PC-3 (cell line): Measurements from ENCODE around the gene RERE. TPM values are rescaled to one million over a fixed set of nuclear protein-coding genes. Genes with fewer than 3 reads are reported as not detected.

Experiments used
- ATAC-seq: fragments of 200-7000 bp; cut with Tn5 transposase; 2 replicates; pipeline ENCODE4 v1.9.1; 2020; ENCODE audit warnings: mild to moderate bottlenecking, moderate library complexity
- BruUV-seq: library from RNA; stranded (reverse); fragments of 400-500 nt; replicated peaks from 2 replicates; lab custom pipeline; 2021; lab: Mats Ljungman, UMichigan
- CTCF ChIA-PET: fragments of 300-600 bp; sonication (Branson Sonifier 250); formaldehyde crosslinking; loops from one replicate; lab custom pipeline; 2022; ENCODE audit warnings: antibody characterized with exemption; lab: Charles Lee
- POLR2A ChIA-PET: fragments of 300-600 bp; sonication (Branson Sonifier 250); formaldehyde crosslinking; loops from one replicate; lab custom pipeline; 2022; ENCODE audit warnings: antibody characterized with exemption; ENCODE audit not compliant: unreplicated experiment; lab: Charles Lee
- DNase-seq: peaks from one replicate; pipeline ENCODE4 v3.0.0-alpha.2; 2015
- H2AFZ ChIP-seq: fragments of 300-600 bp; sonication (generic); 2 replicates; pipeline ENCODE4 v1.6.0; 2016; ENCODE audit warnings: antibody characterized with exemption, low read length
- H3F3A ChIP-seq: fragments of 300-600 bp; sonication (generic); one replicate; pipeline ENCODE4 v1.6.0; 2017; ENCODE audit warnings: antibody characterized with exemption, low read length, control low read depth, mild to moderate bottlenecking; ENCODE audit not compliant: unreplicated experiment
- H3K27ac ChIP-seq: fragments of 300-600 bp; sonication (generic); 2 replicates; pipeline ENCODE4 v1.5.1; 2016; ENCODE audit warnings: mild to moderate bottlenecking, low read length
- H3K27me3 ChIP-seq: fragments of 300-600 bp; sonication (generic); 2 replicates; pipeline ENCODE4 v1.6.1; 2016; ENCODE audit warnings: low read length, mixed read lengths
- H3K36me3 ChIP-seq: fragments of 300-600 bp; sonication (generic); 2 replicates; pipeline ENCODE4 v1.6.1; 2016; ENCODE audit warnings: low read depth, mixed run types, low read length, mixed read lengths
- H3K4me1 ChIP-seq: fragments of 300-600 bp; sonication (generic); 2 replicates; pipeline ENCODE4 v1.5.1; 2016; ENCODE audit warnings: low read length; ENCODE audit not compliant: insufficient read depth
- H3K4me2 ChIP-seq: fragments of 300-600 bp; sonication (generic); 2 replicates; pipeline ENCODE4 v1.6.0; 2016; ENCODE audit warnings: low read length
- H3K4me3 ChIP-seq: fragments of 300-600 bp; sonication (generic); 2 replicates; pipeline ENCODE4 v1.5.1; 2016; ENCODE audit warnings: mild to moderate bottlenecking, low read length, mixed read lengths
- H3K79me2 ChIP-seq: fragments of 300-600 bp; sonication (generic); 2 replicates; pipeline ENCODE4 v1.6.1; 2017; ENCODE audit warnings: low read length, mixed read lengths
- H3K9ac ChIP-seq: fragments of 300-600 bp; sonication (generic); 2 replicates; pipeline ENCODE4 v1.6.0; 2016; ENCODE audit warnings: mild to moderate bottlenecking, low read length
- H3K9me2 ChIP-seq: fragments of 300-600 bp; sonication (generic); replicated peaks from 2 replicates; pipeline ENCODE4 v1.6.1; 2016; ENCODE audit warnings: mixed run types, low read length, mixed read lengths
- H3K9me3 ChIP-seq: fragments of 300-600 bp; sonication (generic); 2 replicates; pipeline ENCODE4 v1.6.1; 2016; ENCODE audit warnings: low read length, mixed read lengths
- H4K20me1 ChIP-seq: fragments of 300-600 bp; sonication (generic); 2 replicates; pipeline ENCODE4 v1.6.1; 2016; ENCODE audit warnings: low read length, mixed read lengths
- CTCF ChIP-seq: fragments of 300-600 bp; sonication (generic); conservative IDR thresholded peaks from 2 replicates; pipeline ENCODE4 v1.5.1; 2017; ENCODE audit warnings: antibody characterized with exemption, low read depth, mild to moderate bottlenecking, low read length
- EZH2 ChIP-seq: fragments of 300-600 bp; sonication (generic); IDR thresholded peaks from one replicate; pipeline ENCODE4 v1.6.1; 2017; ENCODE audit warnings: antibody characterized with exemption, mild to moderate bottlenecking, low read length; ENCODE audit not compliant: unreplicated experiment
- EZH2phosphoT487 ChIP-seq: fragments of 300-600 bp; sonication (generic); IDR thresholded peaks from 2 replicates; pipeline ENCODE4 v1.6.1; 2018; ENCODE audit warnings: mild to moderate bottlenecking, antibody characterized with exemption, low read length, borderline replicate concordance
- intact Hi-C: fragments of 100-400 bp; cut with micrococcal nuclease; formaldehyde crosslinking; loops from 2 replicates; pipeline ENCODE4 v1.9.0; 2023
- total RNA-seq: library from RNA; depleted of rRNA; stranded (reverse); fragments of >200 nt; gene quantifications from 2 replicates; pipeline ENCODE4 v1.2.3, GENCODE V29; 2014

RERE gene
- total RNA-seq, 1 experiment from 2014 or later = 24.2 TPM

DNA sequence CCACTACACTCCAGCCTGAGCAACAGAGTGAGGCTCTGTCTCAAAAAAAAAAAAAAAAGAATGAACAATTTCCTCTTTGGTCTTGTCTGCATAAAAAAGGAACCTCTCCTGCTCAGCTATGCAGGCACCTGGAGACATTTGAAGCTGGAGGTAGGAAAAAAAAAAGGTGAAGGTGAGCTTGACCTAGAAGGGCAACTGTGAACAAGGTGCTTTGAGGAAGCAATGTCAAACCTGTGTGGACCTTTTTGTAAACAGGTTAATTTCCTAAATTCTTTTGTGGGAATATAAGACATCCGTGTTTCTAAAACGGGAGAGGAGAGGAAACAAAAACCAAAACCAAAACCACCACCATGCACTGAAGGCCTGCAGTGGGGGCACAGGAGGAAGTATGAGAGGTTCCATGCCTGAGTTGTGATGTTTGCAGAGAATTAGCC, 422.0 kb downstream of the RERE start:
- Histone ChIP-seq H3K27me3 (no peaks in the 10 kb centered on the region), H3K36me3 (peaks cover 27% of the 10 kb centered on the region), H3K4me2 (no peak overlapping the region), H3K9me2 (no peaks in the 10 kb centered on the region), H3K79me2 (peaks cover 45% of the 10 kb centered on the region), H3F3A (peaks cover 12% of the 10 kb centered on the region), H4K20me1 (no peaks in the 10 kb centered on the region), H3K4me3 (no peak overlapping the region), H2AFZ (no peak overlapping the region), H3K9ac (peak overlapping the region; percentile 72), H3K9me3 (no peaks in the 10 kb centered on the region), H3K4me1 (peaks cover 57% of the 10 kb centered on the region), H3K27ac (peak overlapping the region; percentile 97)
- intact Hi-C loops = loop anchor here (2.0 to 5.0 kb wide), 2 partner anchors 13 to 267 kb away; no protein-coding TSS in a partner anchor
- ChIA-PET POLR2A (no interaction called here), CTCF (no interaction called here)
- no peak for ATAC-seq
- TF ChIP-seq EZH2 (no peak), EZH2phosphoT487 (no peak), CTCF (no peak)
- DNase-seq = no peak
- BruUV-seq = no TSS peak

DNA sequence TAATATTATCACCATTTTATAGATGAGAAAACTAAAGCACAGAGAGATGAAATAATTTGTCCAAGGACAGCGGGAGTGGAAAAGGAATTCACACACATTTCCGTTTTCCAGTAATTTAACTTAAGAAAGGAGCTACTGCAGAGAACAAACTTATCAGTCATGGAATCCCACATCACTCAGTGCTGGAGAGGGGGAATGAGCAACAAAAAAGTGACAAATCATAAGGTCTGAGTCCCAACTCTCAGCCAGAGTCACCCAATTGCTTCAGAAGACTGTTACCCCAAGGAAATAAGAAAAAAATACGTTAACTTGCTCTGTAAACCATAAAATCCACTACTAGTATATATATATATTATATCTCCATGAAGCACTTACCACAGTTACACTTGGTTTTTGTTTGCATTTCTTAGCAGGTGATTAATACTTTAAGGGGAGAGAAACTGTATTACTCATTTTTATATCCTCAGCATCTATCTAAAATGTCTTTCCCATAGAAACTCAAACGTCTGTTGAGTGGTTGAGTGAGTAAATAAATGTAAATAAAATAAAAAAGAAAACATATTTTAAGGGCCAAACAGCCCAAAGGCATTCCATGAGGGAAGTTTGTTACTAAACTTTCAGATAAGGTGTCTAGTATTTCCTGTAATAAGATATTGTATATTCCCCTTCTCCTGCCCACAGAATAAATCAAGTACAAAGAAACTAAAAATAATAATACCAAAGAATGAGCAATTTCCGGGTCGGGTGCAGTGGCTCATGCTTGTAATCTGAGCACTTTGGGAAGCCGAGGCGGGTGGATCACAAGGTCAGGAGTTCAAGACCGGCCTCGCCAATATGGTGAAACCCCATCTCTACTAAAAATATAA, 422.8 kb downstream of the RERE start:
- peak overlapping the region; percentile 97 for H3K27ac ChIP-seq
- CTCF ChIA-PET = no interaction called here
- peak overlapping the region; percentile 15 for H3K4me3 ChIP-seq
- H2AFZ ChIP-seq = no peak overlapping the region
- peak; percentile 65 for ATAC-seq
- no TSS peak for BruUV-seq
- no peaks in the 10 kb centered on the region for H3K27me3 ChIP-seq
- POLR2A ChIA-PET = no interaction called here
- H3F3A ChIP-seq = peaks cover 12% of the 10 kb centered on the region
- H3K79me2 ChIP-seq = peaks cover 48% of the 10 kb centered on the region
- H3K4me1 ChIP-seq = peaks cover 57% of the 10 kb centered on the region
- intact Hi-C loops = loop anchor here (2.0 to 5.0 kb wide), 2 partner anchors 14 to 268 kb away; no protein-coding TSS in a partner anchor
- peak overlapping the region; percentile 70 for H3K4me2 ChIP-seq
- peak; percentile 93 for DNase-seq
- no peaks in the 10 kb centered on the region for H3K9me2 ChIP-seq
- TF ChIP-seq CTCF (no peak), EZH2phosphoT487 (no peak), EZH2 (no peak)
- peak overlapping the region; percentile 84 for H3K9ac ChIP-seq
- no peaks in the 10 kb centered on the region for H4K20me1 ChIP-seq
- no peaks in the 10 kb centered on the region for H3K9me3 ChIP-seq
- H3K36me3 ChIP-seq = peaks cover 27% of the 10 kb centered on the region

- no TSS peak for BruUV-seq
- Histone ChIP-seq H2AFZ (no peak overlapping the region), H4K20me1 (no peaks in the 10 kb centered on the region), H3K4me1 (peaks cover 45% of the 10 kb centered on the region), H3K9ac (no peak overlapping the region), H3K27me3 (no peaks in the 10 kb centered on the region), H3K36me3 (peaks cover 26% of the 10 kb centered on the region), H3K9me3 (no peaks in the 10 kb centered on the region), H3K4me2 (no peak overlapping the region), H3K79me2 (peaks cover 44% of the 10 kb centered on the region), H3K4me3 (no peak overlapping the region), H3K9me2 (no peaks in the 10 kb centered on the region), H3K27ac (no peak overlapping the region), H3F3A (peaks cover 8% of the 10 kb centered on the region)
- intact Hi-C loops = no loop called here
- TF ChIP-seq CTCF (no peak), EZH2phosphoT487 (no peak), EZH2 (no peak)
- ATAC-seq (no peak), DNase-seq (no peak)
- ChIA-PET POLR2A (no interaction called here), CTCF (no interaction called here)
Measured at GRCh38 chr1:8392522-8392921, 424.9 kb downstream of the RERE start.
